Spinal cord (tissue), 10 donors: ENCODE data around the gene CROCC2. TPM values are rescaled to one million over a fixed set of nuclear protein-coding genes. Genes with fewer than 3 reads are reported as not detected.

ENCODE experiments used
- DNase-seq, 6 donors: peaks; one replicate each; pipeline versions ENCODE4 v3.0.0 to v3.0.0-alpha.2; 2013 to 2015; ENCODE audit warnings: low spot score in 6 of 6, low read depth in 4 of 6
- H3K27ac ChIP-seq: one replicate; pipeline ENCODE4 v1.5.1; 2013; ENCODE audit warnings: low read depth, low read length, control low read depth
- H3K27me3 ChIP-seq: one replicate; pipeline ENCODE4 v1.6.1; 2013; ENCODE audit warnings: low read length; ENCODE audit not compliant: control insufficient read depth, insufficient read depth
- H3K36me3 ChIP-seq: one replicate; pipeline ENCODE4 v1.6.1; 2013; ENCODE audit warnings: low read length; ENCODE audit not compliant: control insufficient read depth, insufficient read depth
- H3K4me1 ChIP-seq: one replicate; pipeline ENCODE4 v1.6.1; 2013; ENCODE audit warnings: low read length; ENCODE audit not compliant: control insufficient read depth, insufficient read depth
- H3K4me3 ChIP-seq: one replicate; pipeline ENCODE4 v1.5.1; 2013; ENCODE audit warnings: low read depth, low read length, control low read depth
- H3K9me3 ChIP-seq: one replicate; pipeline ENCODE4 v1.6.1; 2013; ENCODE audit warnings: low read length; ENCODE audit not compliant: control insufficient read depth, insufficient read depth
- WGBS: methylation state at CpG from one replicate; pipeline ENCODE4 v1.1.5; 2013; ENCODE audit warnings: missing lambda C conversion rate; ENCODE audit not compliant: insufficient coverage; 5-methylcytosine and 5-hydroxymethylcytosine counted together
- polyA plus RNA-seq, 2 donors: library from polyadenylated mRNA; unstranded; fragments of 120-200 nt; gene quantifications; one replicate each; pipeline ENCODE4 v1.2.1, GENCODE V29; 2013; ENCODE audit not compliant: insufficient read length in 2 of 2
- total RNA-seq, 2 donors: library from RNA; depleted of rRNA in 1 of 2; stranded (reverse); fragments of 120-200 nt in 1 of 2; fragments of >200 nt in 1 of 2; gene quantifications; one replicate each; pipeline versions ENCODE4 v1.2.3 to v1.2.4, GENCODE V29; 2013 to 2014
- donor health status: healthy.

CROCC2 gene
- total and polyA plus RNA-seq, 4 donors, result 0.30 to 4.4 (median 3.0) TPM

GRCh38 chr2:241003830-241004564 is 97.9 kb downstream of the CROCC2 start:
- H3K36me3 ChIP-seq, result no peaks in the 10 kb centered on the region
- peaks cover 16% of the 10 kb centered on the region for H3K27me3 ChIP-seq
- WGBS, result 90% methylated on average over 1 of the region's 1 CpG
- H3K4me3 ChIP-seq, result no peak overlapping the region
- peaks cover 4% of the 10 kb centered on the region for H3K9me3 ChIP-seq
- DNase-seq, result no peak
- H3K27ac ChIP-seq, result no peak overlapping the region
- peaks cover 6% of the 10 kb centered on the region for H3K4me1 ChIP-seq

GRCh38 chr2:241005569-241005968 is 99.4 kb downstream of the CROCC2 start:
- no peak overlapping the region for H3K4me3 ChIP-seq
- peaks cover 9% of the 10 kb centered on the region for H3K27me3 ChIP-seq

DNA sequence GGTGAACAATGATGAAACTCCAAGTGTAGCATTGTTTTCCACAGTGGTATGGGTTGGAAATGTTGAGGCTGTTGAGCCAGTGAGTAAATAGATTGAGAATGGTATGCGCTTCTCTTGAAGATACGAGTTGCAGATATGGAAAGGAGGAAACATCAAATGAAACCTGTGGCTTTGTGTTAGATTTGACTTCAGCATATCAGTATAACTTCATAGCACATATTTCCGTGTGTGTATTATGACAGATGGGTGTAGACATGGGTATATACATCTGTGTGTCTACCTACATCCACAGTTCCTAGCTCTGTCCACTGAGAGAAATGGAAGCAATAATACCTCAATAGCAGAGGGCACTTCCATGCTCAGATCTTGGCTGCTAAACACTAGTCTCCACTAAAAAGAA is 100.3 kb downstream of the CROCC2 start:
- Histone ChIP-seq H3K27ac (no peak overlapping the region), H3K27me3 (peaks cover 3% of the 10 kb centered on the region), H3K9me3 (peaks cover 4% of the 10 kb centered on the region), H3K4me1 (peaks cover 24% of the 10 kb centered on the region), H3K36me3 (no peaks in the 10 kb centered on the region), H3K4me3 (no peak overlapping the region)
- no peak for DNase-seq
- no CpG with 5 or more reads among the region's 3 CpGs for WGBS

More at GRCh38 chr2:241005569-241005968, 99.4 kb downstream of the CROCC2 start:
- Histone ChIP-seq H3K27ac (no peak overlapping the region), H3K36me3 (no peaks in the 10 kb centered on the region), H3K9me3 (peaks cover 4% of the 10 kb centered on the region), H3K4me1 (peaks cover 16% of the 10 kb centered on the region)
- whole genome bisulfite sequencing, result no CpG with 5 or more reads among the region's 2 CpGs
- no peak for DNase-seq

GRCh38 chr2:241007111-241007510 is 101.0 kb downstream of the CROCC2 start:
- Histone ChIP-seq H3K27me3 (peaks cover 2% of the 10 kb centered on the region), H3K4me3 (no peak overlapping the region), H3K9me3 (peaks cover 4% of the 10 kb centered on the region), H3K27ac (no peak overlapping the region), H3K4me1 (peaks cover 25% of the 10 kb centered on the region), H3K36me3 (no peaks in the 10 kb centered on the region)
- WGBS, result no CpG with 5 or more reads among the region's 7 CpGs
- no peak for DNase-seq

DNA sequence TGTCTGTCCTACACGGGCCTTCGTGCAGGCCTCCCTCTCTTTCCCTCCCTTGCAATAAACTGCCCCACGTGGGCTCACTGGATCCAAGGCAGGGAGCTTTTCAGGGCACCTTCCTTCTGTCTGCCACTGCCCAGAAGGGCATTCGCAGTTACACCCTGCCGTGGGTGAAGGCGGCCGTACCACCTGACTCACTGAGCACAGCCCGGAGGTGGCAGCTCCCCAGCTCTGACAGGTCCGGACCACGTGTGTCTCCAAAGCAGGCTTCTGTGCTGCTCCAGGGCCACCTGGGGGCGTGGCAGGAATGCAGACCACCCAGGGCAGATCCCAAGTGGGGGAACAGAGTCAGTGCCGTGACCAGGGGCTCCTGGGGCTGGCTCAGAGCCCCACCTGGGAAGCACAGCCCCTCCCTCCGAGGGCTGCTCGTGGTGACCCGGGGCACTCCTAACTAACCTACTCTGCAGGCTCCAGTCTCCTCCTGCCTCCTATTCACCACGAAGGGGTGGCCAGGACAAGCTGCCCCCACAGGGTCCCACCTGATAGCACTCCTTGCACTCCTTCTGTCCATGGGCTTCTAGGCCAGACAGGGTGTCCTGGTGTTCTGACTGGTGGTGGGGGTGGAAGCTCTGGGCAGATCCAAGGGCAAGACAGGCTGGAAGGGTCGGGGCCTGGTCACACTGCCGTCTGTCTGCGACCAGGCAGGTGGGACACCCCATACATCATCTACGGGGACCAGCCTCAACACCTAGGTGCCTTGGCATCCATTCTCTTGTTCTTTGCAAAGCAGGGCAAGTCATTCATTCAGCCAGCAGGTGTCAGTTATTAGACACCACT is 102.0 kb downstream of the CROCC2 start:
- no peak overlapping the region for H3K27ac ChIP-seq
- H3K9me3 ChIP-seq, result peaks cover 4% of the 10 kb centered on the region
- WGBS, result 76% methylated on average over 19 of the region's 20 CpGs
- H3K27me3 ChIP-seq, result no peaks in the 10 kb centered on the region
- H3K4me3 ChIP-seq, result no peak overlapping the region
- no peak for DNase-seq
- no peaks in the 10 kb centered on the region for H3K36me3 ChIP-seq
- H3K4me1 ChIP-seq, result peaks cover 25% of the 10 kb centered on the region

- Histone ChIP-seq H3K36me3 (no peaks in the 10 kb centered on the region), H3K4me3 (no peak overlapping the region), H3K9me3 (peaks cover 4% of the 10 kb centered on the region), H3K4me1 (peaks cover 25% of the 10 kb centered on the region), H3K27ac (no peak overlapping the region), H3K27me3 (no peaks in the 10 kb centered on the region)
- 89% methylated on average over 7 of the region's 7 CpGs for WGBS
- no peak for DNase-seq
These were observed 102.6 kb downstream of the CROCC2 start for GRCh38 chr2:241008711-241009121.

GRCh38 chr2:241009191-241009590 is 103.1 kb downstream of the CROCC2 start:
- H3K4me3 ChIP-seq, result no peak overlapping the region
- no peaks in the 10 kb centered on the region for H3K36me3 ChIP-seq
- 78% methylated on average over 1 of the region's 2 CpGs for WGBS
- peaks cover 25% of the 10 kb centered on the region for H3K4me1 ChIP-seq
- no peaks in the 10 kb centered on the region for H3K27me3 ChIP-seq
- H3K27ac ChIP-seq, result no peak overlapping the region
- H3K9me3 ChIP-seq, result no peaks in the 10 kb centered on the region
- DNase-seq, result no peak

DNA sequence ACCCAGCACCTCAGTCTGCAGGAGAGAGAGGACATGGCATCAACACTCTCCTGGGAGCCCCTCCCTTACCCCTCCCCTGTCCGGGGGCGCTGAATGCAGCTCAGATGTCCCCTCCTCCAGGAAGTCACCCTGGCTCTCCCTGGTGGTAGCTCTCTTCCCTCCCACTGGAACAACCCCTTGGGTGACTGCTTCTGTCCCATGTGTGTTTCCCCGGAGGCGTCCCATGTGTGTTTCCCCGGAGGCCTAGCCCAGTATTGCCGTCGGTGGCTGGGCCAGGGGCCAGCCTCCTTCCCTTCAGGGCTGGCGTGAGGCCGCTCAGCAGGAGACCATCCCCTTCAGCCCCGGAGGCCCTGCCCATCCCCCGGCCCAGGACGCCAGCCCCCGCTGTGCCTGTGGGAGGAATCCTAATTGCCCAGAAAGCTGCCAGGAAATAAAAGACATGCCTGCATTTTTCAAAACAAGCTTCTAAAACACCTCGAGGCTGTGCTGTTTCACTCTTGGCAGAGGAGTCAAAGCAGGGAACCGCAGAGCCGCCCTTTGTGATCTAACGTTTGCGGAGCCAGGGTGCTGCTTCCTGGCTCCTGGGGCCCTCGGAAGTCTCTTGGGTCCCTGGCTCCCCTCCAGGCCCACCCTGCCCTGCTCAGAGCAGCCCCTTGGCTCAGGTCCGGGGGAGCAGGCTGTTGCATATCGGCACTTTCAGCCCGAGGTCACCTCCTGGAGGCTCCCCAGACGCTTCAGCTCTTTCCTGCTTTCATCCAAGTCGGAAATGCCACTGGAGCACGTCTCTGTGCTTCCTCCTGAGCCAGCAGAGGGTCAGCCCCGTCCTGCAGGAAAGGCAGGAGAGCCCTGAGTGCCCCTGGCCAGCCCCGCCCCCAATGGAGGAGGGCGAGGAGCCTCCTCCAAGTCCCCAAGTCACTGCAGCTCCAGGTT is 103.7 kb downstream of the CROCC2 start:
- no peaks in the 10 kb centered on the region for H3K9me3 ChIP-seq
- no peaks in the 10 kb centered on the region for H3K27me3 ChIP-seq
- peaks cover 25% of the 10 kb centered on the region for H3K4me1 ChIP-seq
- 11% methylated on average over 28 of the region's 28 CpGs for WGBS
- H3K4me3 ChIP-seq, result no peak overlapping the region
- peak in 2 of 6 donors; percentile 68 to 71 for DNase-seq
- H3K27ac ChIP-seq, result peak overlapping the region; percentile 5
- no peaks in the 10 kb centered on the region for H3K36me3 ChIP-seq
